Tibial nerve (tissue), 4 donors: ENCODE measurements around the gene IFIT1. TPM values are rescaled to one million over a fixed set of nuclear protein-coding genes. Genes with fewer than 3 reads are reported as not detected.

ENCODE experiments used
- DNase-seq, 2 donors: peaks; one replicate each; pipeline ENCODE4 v3.0.0-alpha.2; 2019; ENCODE audit warnings: low spot score in 2 of 2
- H3K27ac ChIP-seq, 4 donors: fragments of 200-600 bp; sonication (generic) in 3 of 4; one replicate each; pipeline ENCODE4 v1.5.1; 2017 to 2019; ENCODE audit warnings: mild to moderate bottlenecking in 1 of 4
- H3K27me3 ChIP-seq, 2 donors: fragments of 200-600 bp; sonication (generic) in 1 of 2; one replicate each; pipeline versions ENCODE4 v1.5.1 to v1.6.0; 2017 to 2019
- H3K36me3 ChIP-seq, 3 donors: fragments of 200-600 bp; sonication (generic); one replicate each; pipeline ENCODE4 v1.5.1; 2018 to 2019
- H3K4me1 ChIP-seq, 4 donors: fragments of 200-600 bp; sonication (generic) in 3 of 4; one replicate each; pipeline ENCODE4 v1.5.1; 2017 to 2019
- H3K4me3 ChIP-seq, 4 donors: fragments of 200-600 bp; sonication (generic) in 3 of 4; one replicate each; pipeline ENCODE4 v1.5.1; 2017 to 2019; ENCODE audit warnings: mild to moderate bottlenecking in 1 of 4, moderate library complexity in 1 of 4
- H3K9me3 ChIP-seq, 4 donors: fragments of 200-600 bp; sonication (generic) in 3 of 4; one replicate each; pipeline ENCODE4 v1.5.1; 2017 to 2019
- CTCF ChIP-seq, 5 experiments: fragments of 200-600 bp in 3 of 5; fragments of 450-650 bp in 2 of 5; sonication (generic) in 3 of 5; IDR thresholded peaks; one replicate each; pipeline ENCODE4 v1.5.1; 2016 to 2019; ENCODE audit warnings: antibody characterized with exemption in 5 of 5, mild to moderate bottlenecking in 3 of 5, moderate library complexity in 2 of 5
- EP300 ChIP-seq, 2 donors: sonication (generic); formaldehyde crosslinking; IDR thresholded peaks; one replicate each; pipeline ENCODE4 v1.6.1; 2017; ENCODE audit warnings: antibody characterized with exemption in 2 of 2, mild to moderate bottlenecking in 1 of 2
- POLR2A ChIP-seq, 2 donors: fragments of 450-650 bp; IDR thresholded peaks; one replicate each; pipeline ENCODE4 v1.6.1; 2017; ENCODE audit warnings: antibody characterized with exemption in 2 of 2, mild to moderate bottlenecking in 2 of 2, moderate library complexity in 2 of 2
- WGBS, 2 donors: methylation state at CpG; one replicate each; pipeline ENCODE4 v1.1.5; 2018; 5-methylcytosine and 5-hydroxymethylcytosine counted together
- total RNA-seq, 4 donors: library from RNA; depleted of rRNA; stranded (reverse); fragments of >200 nt; gene quantifications; one replicate each; pipeline ENCODE4 v1.1.0, GENCODE V29; 2016

The IFIT1 gene
- total RNA-seq = 10 to 100 TPM in 3 of 4 donors, 1 to 10 TPM in 1; 7.2 to 17.0 (median 13.9) TPM

GRCh38 chr10:89391907-89392756 lies at the start of gene IFIT1:
IFIT1 (plus strand) TSS chr10:89392623; CDS start chr10:89392713, 90 bp downstream.
- peak in 1 of 2 donors; percentile 73 for DNase-seq
- peak in 1 of 2 donors; percentile 90 for TF ChIP-seq EP300 (IDR thresholded peaks at IDR 0.05)
- TF ChIP-seq POLR2A (IDR thresholded peaks at IDR 0.05) = peak in 1 of 2 donors; percentile 60
- TF ChIP-seq CTCF (IDR thresholded peaks at IDR 0.05) = no peak
- Histone ChIP-seq H3K27me3 (no peaks in the 10 kb centered on the region), H3K9me3 (no peaks in the 10 kb centered on the region), H3K4me3 (peak within 1 kb of the TSS; percentile 33 to 68 (median 48)), H3K4me1 (peaks cover 0 to 56% (median 16%) of the 10 kb centered on the region in 4 donors), H3K36me3 (peaks cover 0 to 10% (median 0%) of the 10 kb centered on the region in 3 donors), H3K27ac (peak within 1 kb of the TSS; percentile 65 to 93 (median 82))
- 1 to 2% methylated on average over 8 of the region's 8 CpGs for WGBS, 2 donors

GRCh38 chr10:89343089-89343767 lies 49.2 kb upstream of the IFIT1 start:
- no peaks in the 10 kb centered on the region for H3K27me3 ChIP-seq
- WGBS, 2 donors = 61 to 69% methylated on average over 5 of the region's 5 CpGs
- H3K36me3 ChIP-seq = peaks cover 0 to 25% (median 0%) of the 10 kb centered on the region in 3 donors

GRCh38 chr10:89344156-89344555 lies 48.3 kb upstream of the IFIT1 start:
- Histone ChIP-seq H3K9me3 (no peaks in the 10 kb centered on the region), H3K27me3 (no peaks in the 10 kb centered on the region), H3K4me3 (no peak overlapping the region), H3K4me1 (peaks cover 0 to 67% (median 40%) of the 10 kb centered on the region in 4 donors), H3K36me3 (peaks cover 0 to 16% (median 0%) of the 10 kb centered on the region in 3 donors), H3K27ac (no peak overlapping the region)
- DNase-seq = no peak
- TF ChIP-seq CTCF (IDR thresholded peaks at IDR 0.05) (no peak), POLR2A (IDR thresholded peaks at IDR 0.05) (no peak), EP300 (IDR thresholded peaks at IDR 0.05) (no peak)
- WGBS, 2 donors = 37 to 41% methylated on average over 2 of the region's 2 CpGs

More at GRCh38 chr10:89343089-89343767, 49.2 kb upstream of the IFIT1 start:
- no peaks in the 10 kb centered on the region for H3K9me3 ChIP-seq
- peak overlapping the region in 2 of 4 donors; percentile 18 to 23 for H3K27ac ChIP-seq
- no peak for DNase-seq
- H3K4me1 ChIP-seq = peaks cover 0 to 60% (median 34%) of the 10 kb centered on the region in 4 donors
- H3K4me3 ChIP-seq = no peak overlapping the region
- TF ChIP-seq EP300 (IDR thresholded peaks at IDR 0.05) = no peak
- no peak for TF ChIP-seq POLR2A (IDR thresholded peaks at IDR 0.05)
- TF ChIP-seq CTCF (IDR thresholded peaks at IDR 0.05) = no peak

- H3K9me3 ChIP-seq = no peaks in the 10 kb centered on the region
- WGBS, 2 donors = 80 to 88% methylated on average over 4 of the region's 4 CpGs
- no peak for TF ChIP-seq EP300 (IDR thresholded peaks at IDR 0.05)
- TF ChIP-seq CTCF (IDR thresholded peaks at IDR 0.05) = no peak
- no peak for TF ChIP-seq POLR2A (IDR thresholded peaks at IDR 0.05)
- no peaks in the 10 kb centered on the region for H3K27me3 ChIP-seq
- no peak overlapping the region for H3K27ac ChIP-seq
- no peak for DNase-seq
- H3K4me1 ChIP-seq = peaks cover 0 to 73% (median 49%) of the 10 kb centered on the region in 4 donors
- H3K4me3 ChIP-seq = no peak overlapping the region
- peaks cover 0 to 4% (median 0%) of the 10 kb centered on the region in 3 donors for H3K36me3 ChIP-seq
Measured at GRCh38 chr10:89345367-89346000, 46.9 kb upstream of the IFIT1 start.
